HL-60 (cell line): Measurements from ENCODE around the gene DOK6.

Source experiments
- DNase-seq, 2 experiments: peaks; one replicate each; pipeline ENCODE4 v3.0.0-alpha.2; 2010 to 2020; ENCODE audit warnings: low read depth in 1 of 2, low spot score in 1 of 2
- H3K27ac ChIP-seq: fragments of 250-450 bp; sonication (Bioruptor Pico); replicated peaks from 2 replicates; pipeline ENCODE4 v1.5.1; 2020; ENCODE audit warnings: mild to moderate bottlenecking, moderate library complexity
- H3K27me3 ChIP-seq: fragments of 250-450 bp; sonication (Bioruptor Pico); 2 replicates; pipeline ENCODE4 v1.5.1; 2021; ENCODE audit warnings: mild to moderate bottlenecking, moderate library complexity; ENCODE audit not compliant: insufficient read depth, poor library complexity, severe bottlenecking
- H3K4me3 ChIP-seq: replicated peaks from 2 replicates; pipeline ENCODE4 v1.5.1; 2011; ENCODE audit warnings: mild to moderate bottlenecking, control low read depth, low read length; ENCODE audit not compliant: insufficient read depth
- CTCF ChIP-seq: IDR thresholded peaks from one replicate; pipeline ENCODE4 v1.5.1; 2011; ENCODE audit warnings: low read length, control low read depth, inconsistent platforms; ENCODE audit not compliant: insufficient read depth
- GABPA ChIP-seq: IDR thresholded peaks from 2 replicates; pipeline ENCODE4 v1.6.1; 2012; ENCODE audit warnings: low read depth
- POLR2AphosphoS5 ChIP-seq: IDR thresholded peaks from 2 replicates; pipeline ENCODE4 v1.6.1; 2012; ENCODE audit warnings: low read depth
- REST ChIP-seq: IDR thresholded peaks from 2 replicates; pipeline ENCODE4 v1.6.1; 2012; ENCODE audit warnings: low read depth; ENCODE audit not compliant: insufficient replicate concordance
- SPI1 ChIP-seq: IDR thresholded peaks from 2 replicates; pipeline ENCODE4 v1.6.1; 2012; ENCODE audit warnings: low read depth, mild to moderate bottlenecking, borderline replicate concordance

DOK6 gene

GRCh38 chr18:69840445-69840844, 439.8 kb downstream of the DOK6 start:
- no peak for DNase-seq
- Histone ChIP-seq H3K27me3 (no peaks in the 10 kb centered on the region), H3K27ac (no peak overlapping the region), H3K4me3 (no peak overlapping the region)
- TF ChIP-seq POLR2AphosphoS5 (no peak), SPI1 (no peak)

- no peaks in the 10 kb centered on the region for H3K27me3 ChIP-seq
- no peak overlapping the region for H3K27ac ChIP-seq
- DNase-seq = no peak
- no peak overlapping the region for H3K4me3 ChIP-seq
- TF ChIP-seq CTCF (no peak), GABPA (no peak), REST (no peak), POLR2AphosphoS5 (no peak), SPI1 (no peak)
Observed at GRCh38 chr18:69841117-69841516, 440.4 kb downstream of the DOK6 start.

GRCh38 chr18:69843015-69843414, 442.3 kb downstream of the DOK6 start:
- Histone ChIP-seq H3K27ac (no peak overlapping the region), H3K4me3 (no peak overlapping the region), H3K27me3 (peaks cover 2% of the 10 kb centered on the region)
- TF ChIP-seq REST (no peak), SPI1 (no peak), CTCF (no peak), POLR2AphosphoS5 (no peak), GABPA (no peak)
- DNase-seq = no peak

- TF ChIP-seq POLR2AphosphoS5 (no peak), GABPA (no peak), CTCF (no peak), REST (no peak), SPI1 (no peak)
- Histone ChIP-seq H3K27ac (no peak overlapping the region), H3K27me3 (peaks cover 2% of the 10 kb centered on the region), H3K4me3 (no peak overlapping the region)
- DNase-seq = no peak
Observed at GRCh38 chr18:69844656-69845055, 444.0 kb downstream of the DOK6 start.
